Endothelial cell of umbilical vein (primary cell): ENCODE measurements around the gene CDH23. TPM values are rescaled to one million over a fixed set of nuclear protein-coding genes. Genes with fewer than 3 reads are reported as not detected.

Source experiments
- BruUV-seq: library from RNA; stranded (reverse); fragments of 400-500 nt; replicated peaks from 2 replicates; lab custom pipeline; 2021; lab: Mats Ljungman, UMichigan
- CTCF ChIA-PET: fragments of 300-600, 350-600 bp; sonication (Branson Sonifier 250); formaldehyde crosslinking; loops from one replicate; lab custom pipeline; 2021; ENCODE audit warnings: antibody characterized with exemption, inconsistent platforms; lab: Charles Lee
- POLR2A ChIA-PET: fragments of 300-600, 350-600 bp; sonication (Branson Sonifier 250); formaldehyde crosslinking; loops from one replicate; lab custom pipeline; 2021; ENCODE audit warnings: antibody characterized with exemption, inconsistent platforms; lab: Charles Lee
- DNase-seq: peaks from one replicate; pipeline ENCODE4 v3.0.0-alpha.2; 2011; ENCODE audit warnings: low read depth, low spot score
- FAIRE-seq: peaks from 2 replicates; lab custom pipeline; 2011; peaks lifted over from hg19 to GRCh38; lab: Jason Lieb, UNC
- H2AFZ ChIP-seq: 2 replicates; pipeline ENCODE4 v1.6.0; 2012; ENCODE audit warnings: low read depth, low read length, control low read depth, inconsistent platforms
- H3K27ac ChIP-seq: 2 replicates; pipeline ENCODE4 v1.5.1; 2011; ENCODE audit warnings: low read depth, mild to moderate bottlenecking, control low read depth, low read length, moderate library complexity; ENCODE audit not compliant: insufficient read depth
- H3K27me3 ChIP-seq, 2 experiments: 2 replicates each; pipeline versions ENCODE4 v1.6.0 to v1.6.1; 2011; ENCODE audit warnings: low read length in 2 of 2, mixed read lengths in 1 of 2; ENCODE audit not compliant: control insufficient read depth in 2 of 2, insufficient read depth in 2 of 2
- H3K36me3 ChIP-seq, 2 experiments: 2 replicates in 1 of 2; 3 replicates in 1 of 2; pipeline ENCODE4 v1.5.1; 2011; ENCODE audit warnings: low read length in 2 of 2, mild to moderate bottlenecking in 1 of 2, moderate library complexity in 1 of 2; ENCODE audit not compliant: control insufficient read depth in 2 of 2, insufficient read depth in 2 of 2; ENCODE audit errors: extremely low read depth in 1 of 2
- H3K4me1 ChIP-seq: 3 replicates; pipeline ENCODE4 v1.5.1; 2011; ENCODE audit warnings: mild to moderate bottlenecking, low read length; ENCODE audit not compliant: control insufficient read depth, insufficient read depth; ENCODE audit errors: extremely low read depth
- H3K4me2 ChIP-seq: 2 replicates; pipeline ENCODE4 v1.6.1; 2011; ENCODE audit warnings: low read length, control low read depth, mixed read lengths; ENCODE audit not compliant: insufficient read depth
- H3K4me3 ChIP-seq, 3 experiments: fragments of 200-600 bp in 1 of 3; sonication (generic), shearing (Covaris generic) in 1 of 3; replicated peaks in 1 of 3; 2 replicates each; pipeline ENCODE4 v1.5.1; 2011 to 2016; ENCODE audit warnings: control low read depth in 3 of 3, low read length in 3 of 3, mild to moderate bottlenecking in 2 of 3, inconsistent platforms in 1 of 3, low read depth in 1 of 3, moderate library complexity in 1 of 3; ENCODE audit not compliant: insufficient read depth in 1 of 3
- H3K79me2 ChIP-seq: 2 replicates; pipeline ENCODE4 v1.6.0; 2012; ENCODE audit warnings: low read length, inconsistent platforms; ENCODE audit not compliant: control insufficient read depth, insufficient read depth
- H3K9ac ChIP-seq: replicated peaks from 2 replicates; pipeline ENCODE3; 2011; ENCODE audit warnings: low read length, control low read depth; ENCODE audit not compliant: insufficient read depth; ENCODE audit errors: extremely low read depth
- H3K9me1 ChIP-seq: replicated peaks from 3 replicates; pipeline ENCODE4 v1.6.0; 2011; ENCODE audit warnings: mild to moderate bottlenecking, low read length; ENCODE audit not compliant: control insufficient read depth, insufficient read depth; ENCODE audit errors: extremely low read depth
- H3K9me3 ChIP-seq: replicated peaks from 2 replicates; pipeline ENCODE4 v1.5.1; 2012; ENCODE audit warnings: low read length, inconsistent platforms; ENCODE audit not compliant: control insufficient read depth, insufficient read depth
- H4K20me1 ChIP-seq: replicated peaks from 2 replicates; pipeline ENCODE3; 2011; ENCODE audit warnings: mild to moderate bottlenecking, low read length; ENCODE audit not compliant: control insufficient read depth, insufficient read depth; ENCODE audit errors: extremely low read depth
- CTCF ChIP-seq, 2 donors: IDR thresholded peaks; 1 replicate in 1 of 2; 2 replicates in 1 of 2; pipeline ENCODE4 v1.5.1; 2011; ENCODE audit warnings: low read length in 2 of 2, mild to moderate bottlenecking in 2 of 2, moderate library complexity in 2 of 2, control low read depth in 1 of 2, inconsistent platforms in 1 of 2, low read depth in 1 of 2; ENCODE audit not compliant: insufficient read depth in 1 of 2; ENCODE audit errors: extremely low read depth in 1 of 2
- EZH2 ChIP-seq: IDR thresholded peaks from 2 replicates; pipeline ENCODE4 v1.6.1; 2012; ENCODE audit warnings: borderline replicate concordance, low read depth, mild to moderate bottlenecking, moderate library complexity, low read length, inconsistent platforms; ENCODE audit not compliant: severe bottlenecking
- GATA2 ChIP-seq: IDR thresholded peaks from 2 replicates; pipeline ENCODE4 v1.7.0; 2011; ENCODE audit warnings: low read depth, mild to moderate bottlenecking, moderate library complexity, mixed read lengths, low read length; ENCODE audit not compliant: insufficient read length, insufficient read depth
- JUN ChIP-seq: IDR thresholded peaks from 2 replicates; pipeline ENCODE4 v1.6.1; 2011; ENCODE audit warnings: borderline replicate concordance, low read depth; ENCODE audit not compliant: insufficient read length, insufficient read depth
- MAX ChIP-seq: IDR thresholded peaks from 2 replicates; pipeline ENCODE4 v1.6.1; 2011; ENCODE audit not compliant: insufficient read depth, insufficient read length
- MYC ChIP-seq: IDR thresholded peaks from one replicate; pipeline ENCODE4 v1.6.1; 2011; ENCODE audit warnings: mild to moderate bottlenecking, low read depth, low read length
- POLR2A ChIP-seq: IDR thresholded peaks from 2 replicates; pipeline ENCODE4 v1.6.1; 2012; ENCODE audit warnings: low read depth, mild to moderate bottlenecking, control low read depth, low read length
- POLR2AphosphoS5 ChIP-seq: IDR thresholded peaks from 2 replicates; pipeline ENCODE4 v1.6.1; 2012; ENCODE audit warnings: low read depth, mild to moderate bottlenecking, control low read depth, low read length, moderate library complexity; ENCODE audit not compliant: insufficient read depth
- dilution Hi-C: fragments of 300-500 bp; cut with MboI; formaldehyde crosslinking; loops from one replicate; pipeline ENCODE4 v1.15.0; 2019; ENCODE audit warnings: low sequenced_read_pairs; ENCODE audit not compliant: extremely low pct_ligation_motif_present
- intact Hi-C: fragments of 100-400 bp; cut with micrococcal nuclease; formaldehyde crosslinking; loops from one replicate; pipeline ENCODE4 v1.10.0; 2022
- polyA plus RNA-seq, 4 experiments: library from polyadenylated mRNA; depleted of rRNA in 3 of 4; stranded (reverse) in 3 of 4; unstranded in 1 of 4; fragments of >200 nt; gene quantifications; 2 replicates each; pipeline versions ENCODE4 v1.2.1 to v1.2.3, GENCODE V29; 2011 to 2012; ENCODE audit warnings: missing spikeins in 1 of 4
- total RNA-seq: library from RNA; stranded (reverse); gene quantifications from 2 replicates; pipeline ENCODE4 v1.2.3, GENCODE V29; 2021

CDH23 gene
- total and polyA plus RNA-seq, 2 donors (not counting 3 experiments of a cell fraction or from before 2014, with no cell fraction given), result not detected

GRCh38 chr10:71845410-71846405 lies 449.0 kb downstream of the CDH23 start:
- H3K27me3 ChIP-seq, result no peaks in the 10 kb centered on the region
- H4K20me1 ChIP-seq, result peaks cover 11% of the 10 kb centered on the region
- POLR2A ChIA-PET, result no interaction called here
- H3K36me3 ChIP-seq, result no peaks in the 10 kb centered on the region
- CTCF ChIA-PET, result interaction anchor here (0.6 to 3.8 kb wide), 2 partner anchors 51 to 139 kb away, joined by 3 to 25 read pairs; no protein-coding TSS in a partner anchor
- no peak for DNase-seq
- H3K4me1 ChIP-seq, result peaks cover 17% of the 10 kb centered on the region
- H3K27ac ChIP-seq, result no peak overlapping the region
- H3K4me3 ChIP-seq, result no peak overlapping the region
- intact Hi-C loops, result no loop called here
- dilution Hi-C loops, result no loop called here
- peaks cover 96% of the 10 kb centered on the region for H3K79me2 ChIP-seq
- no peak overlapping the region for H3K4me2 ChIP-seq
- no peaks in the 10 kb centered on the region for H3K9me3 ChIP-seq
- H3K9ac ChIP-seq, result no peak overlapping the region
- FAIRE-seq, result no peak
- no peak overlapping the region for H2AFZ ChIP-seq
- no TSS peak for BruUV-seq
- TF ChIP-seq JUN, result no peak
- no peak for TF ChIP-seq POLR2A
- no peak for TF ChIP-seq EZH2
- no peak for TF ChIP-seq POLR2AphosphoS5
- no peak for TF ChIP-seq GATA2
- no peak for TF ChIP-seq CTCF (IDR thresholded peaks at IDR 0.05; ENCODE audit: extremely low read depth in 1 of 2, insufficient read depth in 1 of 2, low read depth in 1 of 2, low read length in 2 of 2)
- no peak for TF ChIP-seq MYC
- no peak for TF ChIP-seq MAX
- no peaks in the 10 kb centered on the region for H3K9me1 ChIP-seq
